Measurements from ENCODE around the gene TPCN2.
"Not testable (repeated sequence)": the region's sequence is repeated elsewhere in the genome, so short reads cannot be mapped to it uniquely, and the experiment has no call there.

TPCN2 gene

GRCh38 chr11:69134182-69134581, 85.5 kb downstream of the TPCN2 start:
- not testable (repeated sequence) for H3K27ac ChIP-seq, H3K4me3 ChIP-seq

- Histone ChIP-seq H3K27ac (no peak overlapping the region), H3K4me3 (no peak overlapping the region)
Observed at GRCh38 chr11:69134957-69135356, 86.2 kb downstream of the TPCN2 start.

- H3K27ac ChIP-seq = no peak overlapping the region
- H3K4me3 ChIP-seq = no peak overlapping the region
Observed at GRCh38 chr11:69135420-69136363, 87.0 kb downstream of the TPCN2 start.

- H3K4me3 ChIP-seq = no peak overlapping the region
- H3K27ac ChIP-seq = no peak overlapping the region
Observed at GRCh38 chr11:69136471-69136870, 87.7 kb downstream of the TPCN2 start.

- H3K27ac ChIP-seq = no peak overlapping the region
Observed at GRCh38 chr11:69137151-69137844, 88.6 kb downstream of the TPCN2 start.

GRCh38 chr11:69138265-69138664, 89.5 kb downstream of the TPCN2 start:
- Histone ChIP-seq H3K27ac (no peak overlapping the region), H3K4me3 (no peak overlapping the region)

More at GRCh38 chr11:69137151-69137844, 88.6 kb downstream of the TPCN2 start:
- no peak overlapping the region for H3K4me3 ChIP-seq

- H3K27ac ChIP-seq = peak overlapping the region in 1 of 21 experiments; percentile 23
- H3K4me3 ChIP-seq = not testable (repeated sequence)
Observed at GRCh38 chr11:69140161-69140560, 91.4 kb downstream of the TPCN2 start.

- Histone ChIP-seq H3K27ac (peak overlapping the region in 2 of 21 experiments; percentile 1 to 23), H3K4me3 (no peak overlapping the region)
Observed at GRCh38 chr11:69140635-69141034, 91.9 kb downstream of the TPCN2 start.

- H3K27ac ChIP-seq = no peak overlapping the region
- H3K4me3 ChIP-seq = no peak overlapping the region
Observed at GRCh38 chr11:69141742-69142141, 93.0 kb downstream of the TPCN2 start.

- Histone ChIP-seq H3K4me3 (no peak overlapping the region), H3K27ac (no peak overlapping the region)
Observed at GRCh38 chr11:69142895-69143294, 94.2 kb downstream of the TPCN2 start.

GRCh38 chr11:69144316-69145049, 95.8 kb downstream of the TPCN2 start:
- H3K4me3 ChIP-seq = no peak overlapping the region
- no peak overlapping the region for H3K27ac ChIP-seq

- Histone ChIP-seq H3K4me3 (no peak overlapping the region), H3K27ac (no peak overlapping the region)
Observed at GRCh38 chr11:69145050-69145380, 96.3 kb downstream of the TPCN2 start.

- Histone ChIP-seq H3K4me3 (no peak overlapping the region), H3K27ac (no peak overlapping the region)
Observed at GRCh38 chr11:69148377-69148762, 99.6 kb downstream of the TPCN2 start.

GRCh38 chr11:69148806-69149205, 100.1 kb downstream of the TPCN2 start:
- H3K4me3 ChIP-seq = no peak overlapping the region
- H3K27ac ChIP-seq = no peak overlapping the region

- not testable (repeated sequence) for H3K4me3 ChIP-seq, H3K27ac ChIP-seq
Observed at GRCh38 chr11:69149338-69150045, 100.8 kb downstream of the TPCN2 start.

- Histone ChIP-seq H3K4me3 (no peak overlapping the region), H3K27ac (no peak overlapping the region)
Observed at GRCh38 chr11:69150175-69150574, 101.4 kb downstream of the TPCN2 start.

- Histone ChIP-seq H3K4me3 (no peak overlapping the region), H3K27ac (no peak overlapping the region)
Observed at GRCh38 chr11:69151836-69152235, 103.1 kb downstream of the TPCN2 start.

GRCh38 chr11:69152733-69153421, 104.1 kb downstream of the TPCN2 start:
- Histone ChIP-seq H3K27ac (no peak overlapping the region), H3K4me3 (no peak overlapping the region)

- H3K4me3 ChIP-seq = no peak overlapping the region
- no peak overlapping the region for H3K27ac ChIP-seq
Observed at GRCh38 chr11:69153661-69154060, 104.9 kb downstream of the TPCN2 start.

All from skin epidermis (tissue), 12 donors.